Diencephalon (tissue), 1 donor: ENCODE measurements around the gene CTDP1. TPM values are rescaled to one million over a fixed set of nuclear protein-coding genes. Genes with fewer than 3 reads are reported as not detected.

Experiments
- total RNA-seq: library from RNA; depleted of rRNA; stranded (reverse); fragments of >200 nt; gene quantifications from one replicate; pipeline ENCODE4 v1.2.3, GENCODE V29; 2014

Gene CTDP1
- 13.8 TPM for total RNA-seq

GRCh38 chr18:79679552-79680099 lies at the start of gene CTDP1:
Gene CTDP1 (plus strand): TSS chr18:79679803. CDS start chr18:79679948, 145 bp downstream.

GRCh38 chr18:79797518-79798345 lies 118.1 kb downstream of the CTDP1 start, which contains the start of gene KCNG2:
Gene KCNG2 (plus strand): TSS chr18:79797938. CDS start chr18:79863668, 65,730 bp downstream.

Other genes with a start within 250 kb of the CTDP1 start
- 0.69 TPM for gene KCNG2, start 118.1 kb downstream of the CTDP1 start, total RNA-seq